Right renal cortex interstitium (tissue), 3 donors: ENCODE results near the gene PTDSS2. TPM values are rescaled to one million over a fixed set of nuclear protein-coding genes. Genes with fewer than 3 reads are reported as not detected.
A peak's percentile ranks its signal among the peaks of the same experiment; 100 is the strongest.

Experiments
- DNase-seq, 3 donors: peaks; one replicate each; pipeline ENCODE4 v3.0.0-alpha.2; 2013; ENCODE audit warnings: low read depth in 3 of 3, low spot score in 2 of 3
- polyA plus RNA-seq, 3 donors: library from polyadenylated mRNA; unstranded; fragments of 120-200 nt; gene quantifications; one replicate each; pipeline ENCODE4 v1.2.1, GENCODE V29; 2013; ENCODE audit not compliant: insufficient read length in 3 of 3

The PTDSS2 gene
- polyA plus RNA-seq, 3 donors: 27.0 to 30.6 (median 27.1) TPM

DNA sequence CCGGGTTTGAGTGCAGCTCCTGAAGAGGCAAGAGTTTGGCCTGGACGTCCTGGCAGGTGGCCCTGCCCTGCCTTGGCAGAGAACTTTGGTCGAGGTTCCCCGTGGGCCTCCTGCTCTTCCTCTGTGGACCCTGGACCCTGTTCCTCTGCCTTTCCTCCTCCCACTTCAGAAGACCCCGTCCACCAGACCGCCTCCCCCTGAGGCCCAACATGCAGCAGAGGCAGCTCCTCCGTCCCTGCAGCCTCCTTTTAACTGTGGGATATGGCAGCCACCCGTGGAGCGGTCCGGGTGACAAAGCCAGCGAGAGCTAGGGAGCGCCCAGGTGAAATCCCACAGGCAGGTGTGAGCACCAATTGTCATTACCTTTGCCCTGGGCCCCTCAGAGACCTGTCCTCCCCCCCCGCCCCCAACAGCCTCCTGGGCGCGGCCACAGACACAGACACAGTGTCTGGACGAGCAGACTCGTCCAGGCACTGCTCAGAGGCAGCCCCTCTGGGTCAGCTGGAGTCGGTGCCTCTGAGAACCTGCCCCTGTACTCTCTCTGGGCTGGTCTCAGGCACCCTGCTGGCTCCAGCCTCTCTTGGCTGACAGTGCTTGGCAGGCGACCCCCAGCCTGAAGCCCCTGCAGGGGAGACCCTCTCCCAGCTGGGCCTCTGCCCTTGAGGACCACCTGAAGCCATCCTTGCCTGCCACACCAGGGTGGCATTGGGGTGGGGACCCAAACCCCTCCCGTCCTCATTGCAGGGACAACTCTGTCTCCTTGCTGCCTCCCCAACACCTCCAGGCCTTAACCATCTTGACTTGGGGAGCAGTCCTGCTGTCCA is 4.1 kb upstream of the PTDSS2 start:
- DNase-seq: no peak

DNA sequence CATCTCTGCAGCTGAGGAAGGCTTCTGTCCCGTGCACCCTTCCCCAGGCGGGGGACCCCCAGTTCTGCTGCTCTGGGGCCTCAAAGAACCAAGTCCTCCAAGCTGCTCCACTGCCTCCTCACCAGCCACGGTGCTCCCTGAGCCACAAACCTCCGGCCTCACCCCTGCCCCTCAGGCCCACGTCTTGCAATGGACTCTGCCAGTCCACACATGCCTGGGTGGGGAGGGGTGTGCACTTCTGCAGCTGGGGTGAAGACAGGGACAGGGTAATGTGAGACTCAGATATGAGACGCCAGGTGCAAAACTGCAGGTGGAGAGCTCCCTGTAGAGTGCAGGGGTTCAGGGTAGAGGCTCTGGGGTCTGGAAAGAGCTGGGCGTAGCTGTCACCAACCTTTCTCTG is 3.2 kb upstream of the PTDSS2 start:
- DNase-seq: no peak

DNA sequence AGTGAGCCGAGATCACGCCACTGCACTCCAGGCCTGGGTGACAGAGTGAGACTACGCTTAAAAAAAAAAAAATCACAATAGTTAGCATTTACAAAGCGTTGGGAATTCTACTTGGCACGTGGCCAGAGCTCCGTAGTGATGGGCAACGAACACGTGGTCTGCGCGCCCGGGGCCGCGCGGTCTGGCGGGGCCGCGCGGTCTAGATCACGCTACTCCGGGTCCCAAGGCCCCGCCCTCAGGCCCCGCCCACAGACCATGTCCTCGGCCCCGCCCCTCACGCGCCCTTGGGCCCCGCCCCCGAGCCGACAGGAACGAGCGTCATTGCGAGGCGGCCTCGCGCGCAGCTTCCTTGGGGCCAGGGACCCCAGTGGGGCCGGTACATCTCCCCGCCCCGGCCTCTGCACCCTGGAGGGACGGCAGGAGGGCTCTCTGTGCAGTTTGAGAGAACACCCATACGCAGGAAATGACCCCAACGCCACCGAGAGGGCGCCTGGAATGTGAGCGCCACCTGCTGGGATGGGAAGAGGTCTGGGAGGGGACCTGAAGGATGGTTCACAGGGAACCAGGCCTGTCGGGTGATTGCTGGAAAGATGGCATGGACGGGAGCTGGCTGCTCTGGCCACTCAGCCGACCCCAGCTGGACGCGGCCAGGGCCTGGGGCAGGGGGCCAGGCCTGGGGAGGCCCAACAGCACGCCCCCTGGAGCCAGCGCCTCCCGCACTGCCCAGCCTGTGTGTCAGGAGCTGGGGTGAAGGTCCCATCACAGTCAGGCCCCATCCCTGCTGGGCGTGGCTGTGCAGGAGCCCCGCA is 2.0 kb upstream of the PTDSS2 start:
- peak; percentile 77 to 84 (median 82) for DNase-seq

DNA sequence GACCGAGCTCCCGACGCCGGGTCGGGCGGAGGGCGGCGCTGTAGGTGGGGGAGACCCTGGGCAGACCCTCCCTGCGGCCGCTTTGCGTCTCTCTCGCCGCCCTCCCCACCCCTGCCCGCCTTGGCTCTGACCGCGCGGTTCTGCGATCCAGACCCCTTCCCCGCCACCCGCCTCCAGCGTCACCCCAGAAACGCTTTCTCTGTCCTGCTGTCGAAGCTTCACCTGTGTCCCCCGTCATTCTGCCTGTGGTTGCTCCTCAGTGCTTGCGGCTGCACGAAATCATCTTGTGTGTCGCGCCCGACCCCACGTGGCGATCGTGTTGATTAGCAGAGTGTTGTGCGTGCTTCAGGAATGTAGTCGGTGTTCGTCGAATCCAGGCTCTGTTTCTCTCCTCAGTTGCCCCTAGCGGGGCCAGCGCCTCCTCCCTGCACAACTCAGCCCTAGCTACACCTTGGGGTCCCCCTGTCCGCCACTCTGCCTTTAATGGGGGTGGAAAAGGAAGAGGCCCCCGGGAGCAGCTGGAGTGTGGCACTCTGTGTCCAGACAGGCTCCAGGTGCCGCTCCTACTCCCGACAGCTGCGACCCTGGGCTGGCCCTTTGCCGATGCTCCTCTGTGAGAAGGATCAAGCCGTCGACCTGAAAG is 851 bp downstream of the PTDSS2 start:
- DNase-seq: no peak

DNA sequence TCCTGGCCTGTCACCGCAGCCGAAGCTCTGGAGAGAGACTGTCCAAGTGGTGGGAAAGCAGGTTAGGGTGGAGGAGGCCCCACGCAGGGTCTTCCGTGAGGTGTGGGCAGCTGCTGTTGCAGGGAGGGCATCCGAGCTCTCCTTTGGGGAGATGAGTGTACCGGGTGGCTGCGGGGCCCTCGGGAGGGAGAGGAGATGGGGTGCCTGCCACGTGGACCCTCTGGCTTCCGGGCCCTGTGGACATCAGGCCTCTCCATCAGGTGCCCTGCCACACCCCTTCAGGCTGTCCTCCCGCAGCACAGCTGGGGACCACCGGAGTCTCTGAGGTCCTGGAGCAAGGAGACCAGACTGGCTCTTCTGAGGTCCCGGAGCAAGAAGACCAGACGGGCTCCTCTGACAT is 1.7 kb downstream of the PTDSS2 start:
- no peak for DNase-seq

DNA sequence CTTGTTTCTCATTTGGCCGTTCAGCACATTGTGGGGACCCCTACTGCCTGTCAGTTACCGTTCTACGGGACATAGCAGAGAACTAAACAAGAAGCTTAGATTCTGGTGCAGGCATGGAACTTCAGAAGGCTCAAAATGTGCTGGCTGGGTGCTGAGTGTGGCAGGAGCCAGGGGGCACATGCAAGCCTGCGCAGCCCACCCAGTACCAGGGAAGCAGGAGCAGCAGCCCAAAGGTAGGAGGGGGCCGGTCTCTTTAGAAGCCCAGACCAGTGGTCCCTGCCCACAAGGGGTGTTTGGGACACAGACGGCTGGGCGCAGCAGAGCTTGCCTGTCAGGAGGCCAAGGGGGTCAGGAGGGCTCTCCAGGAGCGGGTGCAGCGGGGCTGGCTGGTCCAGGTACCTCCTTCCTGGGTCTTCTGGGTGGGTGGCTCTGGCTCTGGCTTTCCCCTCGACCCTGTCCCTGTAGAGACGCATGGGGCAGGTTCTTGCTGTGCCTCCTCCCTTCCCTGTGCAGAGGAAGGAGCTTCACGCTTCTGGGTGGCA is 2.2 kb downstream of the PTDSS2 start:
- DNase-seq: no peak

DNA sequence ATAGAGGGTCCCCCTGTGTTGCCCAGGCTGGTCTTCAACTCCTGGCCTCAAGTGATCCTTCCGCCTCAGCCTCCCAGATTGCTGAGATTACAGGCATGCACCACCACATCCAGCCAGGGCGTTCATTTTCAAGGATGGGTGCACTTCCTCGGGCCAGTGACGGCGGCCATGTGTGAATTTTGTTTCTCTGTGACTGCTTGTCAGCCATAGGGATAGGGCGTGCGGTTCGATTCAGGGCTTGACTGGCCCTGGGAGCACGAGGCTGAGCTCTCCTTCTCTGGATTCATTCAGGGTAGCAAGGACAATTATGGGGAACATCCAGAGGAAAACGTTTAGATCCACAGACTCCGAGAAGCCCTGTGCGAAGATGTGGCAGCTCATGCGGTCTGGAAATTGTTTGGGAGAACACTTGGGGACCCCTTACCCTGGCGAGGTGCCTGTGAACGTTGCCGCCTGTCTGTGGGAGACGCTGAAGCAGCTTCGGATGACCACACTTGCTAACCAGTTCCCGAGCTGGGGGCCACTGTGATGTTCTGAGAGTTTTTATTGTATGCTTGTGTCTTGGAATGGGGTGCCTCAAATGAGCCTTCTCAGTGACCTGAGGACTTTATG is 2.9 kb downstream of the PTDSS2 start:
- DNase-seq: no peak

DNA sequence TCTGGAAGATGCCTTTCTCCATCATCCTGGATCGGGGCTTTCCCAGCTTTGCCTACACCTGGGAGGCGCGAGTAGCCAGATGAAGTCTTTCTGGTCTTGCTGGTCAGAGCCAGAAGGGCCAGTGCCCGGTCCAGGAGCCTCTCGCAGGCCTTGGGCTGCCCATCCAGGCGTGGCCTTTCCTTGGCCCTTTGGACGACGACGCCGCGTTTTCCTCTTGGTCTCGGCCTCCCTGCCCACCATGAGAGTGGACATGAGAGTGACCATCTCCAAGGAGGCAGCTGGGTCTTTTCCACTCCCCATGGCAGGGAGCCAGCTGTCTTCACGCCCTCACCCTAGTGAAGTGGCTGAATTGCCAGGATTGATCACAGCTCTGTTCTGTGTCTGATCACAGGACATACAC is 3.5 kb downstream of the PTDSS2 start:
- no peak for DNase-seq

DNA sequence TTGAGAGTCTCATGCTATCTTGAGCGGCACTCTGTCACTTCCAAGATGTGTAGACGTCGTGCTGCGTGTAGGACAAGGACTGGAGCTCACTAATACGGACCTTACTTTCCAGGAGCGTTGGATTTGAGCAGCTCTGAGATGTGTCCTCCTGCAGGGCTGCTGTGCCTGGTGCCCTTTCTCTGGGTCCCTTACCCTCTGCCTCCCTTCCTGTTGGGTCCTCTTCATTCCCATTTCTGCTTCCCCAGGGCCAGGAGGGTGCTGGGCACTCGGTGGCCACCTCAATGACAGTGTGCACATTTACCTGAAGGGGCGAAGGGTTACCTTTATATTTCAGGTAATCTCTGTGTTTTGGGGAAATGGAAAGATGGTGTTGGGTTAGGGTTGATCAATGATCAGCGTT is 4.0 kb downstream of the PTDSS2 start:
- no peak for DNase-seq

DNA sequence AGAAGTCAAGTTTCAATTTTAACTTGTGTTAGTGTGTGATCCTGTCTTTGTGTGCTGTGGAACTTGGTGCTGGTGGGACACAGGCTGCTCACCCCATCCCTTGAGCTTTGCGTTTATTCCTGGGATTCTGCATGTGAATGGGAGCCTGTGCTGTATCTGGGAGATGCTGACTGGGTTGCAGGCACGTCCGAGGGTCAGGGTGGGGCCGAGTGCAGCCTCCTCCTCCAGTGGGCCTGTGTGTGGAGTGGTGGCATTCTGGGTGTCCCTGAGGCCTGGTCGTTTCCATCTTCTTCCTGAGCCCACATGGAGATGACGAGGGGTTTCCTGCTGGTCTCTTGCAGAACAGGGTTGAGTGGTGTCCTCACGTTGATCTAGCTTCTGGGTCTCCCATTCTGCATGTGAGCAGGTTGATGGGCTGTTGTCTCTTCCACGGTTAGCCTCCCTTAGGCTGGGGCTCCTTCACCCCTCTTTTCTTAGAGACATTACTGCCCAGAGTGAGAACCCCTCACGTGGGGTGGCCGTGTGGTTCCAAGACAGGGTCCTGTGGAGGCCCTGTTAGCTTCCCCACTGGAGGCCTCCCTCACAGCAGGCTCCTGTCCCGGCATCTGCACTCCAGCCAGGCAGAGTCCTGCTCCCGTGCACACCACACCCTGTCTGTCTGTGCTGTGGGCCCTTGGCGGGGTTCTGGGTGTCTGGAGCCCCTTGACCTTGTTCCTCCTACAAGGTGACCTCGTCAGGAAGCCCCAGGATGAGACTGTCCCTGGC is 4.9 kb downstream of the PTDSS2 start:
- DNase-seq: no peak

DNA sequence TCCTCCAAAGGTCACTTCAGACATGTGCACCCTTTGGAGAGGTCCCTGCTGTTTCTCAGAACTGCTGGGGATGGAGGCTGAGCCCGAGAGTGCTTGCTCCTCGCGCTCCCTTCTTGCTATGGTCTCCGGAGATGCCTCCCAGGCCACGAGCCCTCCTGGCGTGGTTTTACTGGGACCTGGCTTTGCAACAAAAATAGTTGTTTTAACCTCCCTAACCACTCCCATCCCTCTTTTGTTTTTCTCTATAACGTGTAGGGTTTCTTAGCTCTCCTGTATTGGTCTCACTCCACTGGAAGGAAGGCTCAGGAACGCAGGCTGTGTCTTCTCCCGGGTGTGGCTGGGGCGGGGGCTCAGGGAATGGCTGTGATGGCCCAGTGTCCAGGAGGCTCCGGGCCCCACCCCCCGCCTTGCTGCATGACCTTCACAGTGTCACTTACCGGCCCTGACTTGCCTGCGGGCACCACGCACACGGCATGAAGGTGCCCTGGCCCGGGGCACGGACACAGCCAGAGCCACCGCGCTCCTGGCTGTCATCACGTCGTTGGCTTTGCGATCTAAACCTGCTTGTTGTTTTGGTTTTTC is 5.6 kb downstream of the PTDSS2 start:
- no peak for DNase-seq

DNA sequence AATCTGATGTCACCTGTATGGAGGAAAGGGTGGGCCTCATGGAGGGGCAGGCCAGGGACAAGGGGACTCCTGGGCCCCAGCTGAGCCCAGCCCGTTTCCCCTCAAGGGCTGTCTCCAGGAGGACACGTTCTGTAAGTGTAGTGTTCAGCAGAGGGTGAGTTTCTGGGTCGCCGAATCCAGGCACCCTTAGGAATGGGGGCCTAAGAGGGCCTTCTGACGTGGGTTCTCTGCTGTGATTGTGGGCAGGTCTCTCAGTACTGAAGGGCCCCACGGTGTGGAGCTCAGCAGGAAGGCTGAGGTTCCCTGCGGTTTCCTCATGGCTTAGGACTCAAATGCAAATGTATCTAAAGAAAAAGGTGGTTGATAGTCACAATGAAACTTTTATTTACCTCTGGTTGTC is 6.5 kb downstream of the PTDSS2 start:
- no peak for DNase-seq

DNA sequence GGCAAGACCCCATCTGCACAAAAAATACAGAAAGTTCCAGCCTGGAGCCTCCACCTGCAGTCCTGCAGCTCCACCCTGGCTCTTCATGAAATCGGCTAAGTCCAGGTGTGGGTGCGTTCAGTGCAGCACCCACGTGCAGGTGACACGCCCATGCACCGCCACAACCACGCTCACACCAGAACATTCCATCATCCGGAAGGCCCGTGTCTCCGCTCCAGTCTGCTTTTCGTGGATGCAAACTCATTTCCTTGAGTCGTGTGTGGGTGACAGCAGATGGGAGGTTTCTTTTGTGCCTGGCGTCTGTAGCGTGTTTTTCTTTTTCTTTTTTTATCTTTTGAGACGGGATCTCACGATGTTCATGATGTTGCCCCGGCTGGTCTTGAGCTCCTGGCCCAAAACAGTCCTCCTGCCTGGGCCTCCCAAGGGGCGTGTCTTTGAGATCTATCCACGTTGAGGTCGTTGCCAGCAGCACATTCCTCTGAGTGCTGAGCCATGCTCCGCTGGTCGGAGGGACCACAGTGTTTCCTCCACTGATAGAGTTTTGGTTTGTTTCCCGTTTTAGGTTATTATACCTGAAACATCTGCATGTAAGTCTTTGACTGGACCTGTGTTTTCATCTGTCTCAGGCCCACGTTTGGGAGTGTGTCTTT is 7.2 kb downstream of the PTDSS2 start:
- no peak for DNase-seq

DNA sequence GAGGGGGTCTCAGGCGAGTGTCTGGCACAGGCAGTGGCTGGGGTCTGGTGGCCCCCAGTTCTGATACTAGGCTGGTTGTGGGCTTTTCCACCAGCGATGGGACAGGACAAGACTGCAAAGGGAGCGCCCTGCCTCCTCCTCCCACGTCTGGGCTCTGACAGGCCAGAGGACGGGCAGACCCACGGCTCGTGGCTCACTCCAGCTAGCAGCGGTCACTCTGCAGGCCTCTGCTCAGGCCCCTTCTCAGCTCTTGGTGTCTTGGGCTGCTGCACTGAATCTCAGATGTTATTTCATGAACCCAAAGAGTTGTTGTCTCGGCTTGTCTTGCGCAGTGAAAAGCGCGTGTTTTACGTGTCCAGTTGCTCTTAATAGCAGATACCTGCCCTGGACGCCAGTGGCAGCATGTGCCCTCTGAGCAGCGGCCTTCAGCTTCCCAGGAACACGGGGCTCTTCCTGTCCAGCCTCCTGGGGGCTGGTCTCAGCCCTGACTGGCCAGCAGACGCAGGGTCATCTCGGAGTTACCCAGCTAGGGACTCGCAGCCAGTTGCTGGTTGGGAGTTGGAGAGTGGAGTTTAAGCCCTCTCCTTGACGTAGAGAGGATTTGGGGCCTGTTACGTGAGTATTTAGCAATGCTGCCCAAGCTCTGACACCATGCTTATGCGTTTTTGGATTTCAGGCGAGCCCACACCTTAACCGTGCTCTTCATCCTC is 9.6 kb downstream of the PTDSS2 start:
- DNase-seq: no peak

DNA sequence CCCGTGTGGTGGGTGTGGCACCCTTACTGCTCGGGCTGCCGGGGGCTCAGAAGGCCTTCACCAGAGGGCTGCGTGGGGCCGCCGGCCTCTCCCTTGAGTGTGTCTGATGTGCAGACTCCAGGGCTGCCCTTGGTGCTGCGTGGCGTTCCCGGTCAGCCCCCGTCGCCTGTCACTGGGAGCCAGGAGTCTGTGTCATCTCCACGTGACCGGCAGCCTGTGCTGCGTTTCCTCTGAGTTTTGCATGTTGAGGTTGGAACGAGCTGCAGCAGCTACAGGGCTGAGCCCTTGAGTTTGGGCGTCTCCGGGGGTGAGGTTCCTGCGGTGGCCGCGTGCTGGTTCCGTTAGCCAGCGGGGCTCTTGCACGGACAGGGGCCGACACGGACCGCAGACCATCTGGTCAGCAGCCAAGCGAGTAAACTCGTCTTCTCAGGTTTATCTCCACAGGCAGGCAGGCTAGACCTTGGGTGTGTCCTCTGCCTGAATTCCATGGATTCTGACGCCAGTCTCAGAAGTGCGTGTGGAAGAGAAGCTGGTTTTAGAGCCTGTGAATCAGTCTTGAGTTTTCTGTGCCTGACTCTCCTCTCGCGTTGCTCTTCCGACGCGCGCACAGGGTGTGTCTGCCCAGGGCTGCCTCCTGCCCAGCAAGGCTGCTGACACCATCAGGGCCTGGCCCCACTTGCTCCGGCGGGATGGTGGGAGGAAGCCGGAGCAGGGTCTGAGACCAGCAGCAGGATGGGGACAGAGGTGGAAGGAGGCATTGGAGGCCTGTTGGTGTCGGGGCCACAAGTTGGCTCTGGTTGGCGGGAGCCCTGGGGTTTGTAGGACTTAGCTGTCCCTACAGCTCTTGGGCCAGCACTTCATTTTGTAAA is 10.5 kb downstream of the PTDSS2 start:
- DNase-seq: no peak

DNA sequence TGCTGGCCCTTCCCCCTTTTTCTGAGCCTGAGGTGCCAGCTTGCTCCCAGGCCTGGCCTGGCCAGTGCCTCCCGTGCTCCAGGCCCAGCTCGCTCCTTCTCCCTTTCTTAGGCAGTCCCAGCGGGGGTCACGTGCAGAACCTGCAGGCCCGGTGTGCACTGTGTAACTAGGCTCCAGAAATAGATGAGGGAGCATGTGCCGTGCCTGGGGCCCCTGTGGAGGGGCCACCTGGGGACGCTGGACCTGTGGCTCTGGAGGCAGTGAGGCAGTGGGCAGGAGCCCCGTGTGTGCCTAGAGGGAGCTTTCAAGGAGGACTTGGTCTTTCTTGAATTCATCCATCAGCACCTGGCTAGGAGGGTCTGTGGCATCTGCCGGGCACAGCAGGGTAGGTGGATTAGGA is 11.5 kb downstream of the PTDSS2 start:
- no peak for DNase-seq

DNA sequence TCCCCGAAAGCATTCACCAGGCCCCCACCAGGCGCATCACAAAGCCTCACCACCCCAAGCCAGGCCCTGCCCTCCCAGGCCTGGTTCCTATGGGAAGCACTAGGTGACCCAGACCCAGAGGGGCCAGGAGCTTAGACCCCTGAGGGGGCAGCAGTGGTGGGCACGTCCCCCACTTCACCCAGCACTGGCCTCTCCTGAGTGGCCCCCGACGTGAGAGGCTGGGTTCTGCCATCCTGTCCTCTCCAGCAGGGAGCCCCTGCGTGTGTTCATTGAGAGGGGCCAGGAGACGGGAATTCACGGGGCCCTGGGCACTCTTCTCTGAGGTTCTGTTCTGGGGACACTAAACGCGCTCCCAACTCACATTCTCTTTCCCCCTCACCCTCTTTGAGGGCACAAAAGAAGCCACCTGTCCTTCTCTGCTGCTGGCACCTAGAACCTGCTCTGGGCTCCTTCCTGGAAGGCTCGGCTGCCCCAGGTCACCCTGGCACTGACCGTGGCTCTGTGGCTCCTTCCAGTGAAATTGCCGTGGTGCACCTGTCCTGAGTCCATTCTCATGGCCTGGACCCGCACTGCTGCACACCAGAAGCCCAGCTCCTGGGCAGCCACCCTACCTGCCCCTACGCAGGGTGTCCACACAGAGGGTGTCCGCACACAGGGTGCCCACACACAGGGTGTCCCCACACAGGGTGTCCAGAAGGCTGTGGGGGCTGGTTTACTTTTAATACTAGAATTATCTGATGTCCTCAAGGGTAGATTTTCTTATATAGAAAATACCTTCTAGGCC is 12.2 kb downstream of the PTDSS2 start:
- DNase-seq: no peak
